Colon (tissue), 2 donors: ENCODE measurements around the gene ARHGAP5.

ENCODE experiments used
- FAIRE-seq: peaks from 2 replicates; lab custom pipeline; 2012; peaks lifted over from hg19 to GRCh38; lab: Jason Lieb, UNC
- donor health status: control.
- donor health status: control.

The ARHGAP5 gene

GRCh38 chr14:32171469-32171868 lies 94.4 kb downstream of the ARHGAP5 start:
- no peak for FAIRE-seq

GRCh38 chr14:32183151-32184058 lies 106.3 kb downstream of the ARHGAP5 start:
- no peak for FAIRE-seq

- FAIRE-seq, result no peak
Measured at GRCh38 chr14:32185097-32185496, 108.0 kb downstream of the ARHGAP5 start.

GRCh38 chr14:32186248-32186647 lies 109.1 kb downstream of the ARHGAP5 start:
- no peak for FAIRE-seq

- no peak for FAIRE-seq
Measured at GRCh38 chr14:32189811-32190210, 112.7 kb downstream of the ARHGAP5 start.

GRCh38 chr14:32190673-32191072 lies 113.6 kb downstream of the ARHGAP5 start:
- no peak for FAIRE-seq

GRCh38 chr14:32192712-32193373 lies 115.7 kb downstream of the ARHGAP5 start:
- FAIRE-seq, result no peak

- FAIRE-seq, result no peak
Measured at GRCh38 chr14:32193532-32193931, 116.4 kb downstream of the ARHGAP5 start.

GRCh38 chr14:32195636-32196035 lies 118.5 kb downstream of the ARHGAP5 start:
- no peak for FAIRE-seq

GRCh38 chr14:32197919-32198318 lies 120.8 kb downstream of the ARHGAP5 start:
- FAIRE-seq, result no peak

GRCh38 chr14:32200368-32201192 lies 123.5 kb downstream of the ARHGAP5 start:
- FAIRE-seq, result no peak

GRCh38 chr14:32201193-32201815 lies 124.2 kb downstream of the ARHGAP5 start:
- no peak for FAIRE-seq

- no peak for FAIRE-seq
Measured at GRCh38 chr14:32201816-32202490, 124.8 kb downstream of the ARHGAP5 start, which contains the start of gene RNU6-7. TSS of gene RNU6-7 (plus strand) at chr14:32202045.

GRCh38 chr14:32202491-32202997 lies 125.4 kb downstream of the ARHGAP5 start:
- FAIRE-seq, result no peak

GRCh38 chr14:32202998-32203882 lies 126.1 kb downstream of the ARHGAP5 start, which contains the start of gene RNU6-8:
TSS of gene RNU6-8 (minus strand) at chr14:32203269.
- no peak for FAIRE-seq

- no peak for FAIRE-seq
Measured at GRCh38 chr14:32203928-32204357, 126.8 kb downstream of the ARHGAP5 start.

- no peak for FAIRE-seq
Measured at GRCh38 chr14:32205554-32205953, 128.4 kb downstream of the ARHGAP5 start.

- FAIRE-seq, result no peak
Measured at GRCh38 chr14:32205984-32206383, 128.9 kb downstream of the ARHGAP5 start.

- FAIRE-seq, result no peak
Measured at GRCh38 chr14:32206552-32206951, 129.4 kb downstream of the ARHGAP5 start.

GRCh38 chr14:32208490-32208889 lies 131.4 kb downstream of the ARHGAP5 start:
- FAIRE-seq, result no peak
